Measurements from ENCODE around the gene MTHFD2L. TPM values are rescaled to one million over a fixed set of nuclear protein-coding genes. Genes with fewer than 3 reads are reported as not detected.

The MTHFD2L gene
- total and polyA plus RNA-seq, 10 of the 15 experiments (the other 5 are each of a cell fraction or from before 2014, with no cell fraction given), result 4.8 to 25.4 (median 14.4) TPM

DNA sequence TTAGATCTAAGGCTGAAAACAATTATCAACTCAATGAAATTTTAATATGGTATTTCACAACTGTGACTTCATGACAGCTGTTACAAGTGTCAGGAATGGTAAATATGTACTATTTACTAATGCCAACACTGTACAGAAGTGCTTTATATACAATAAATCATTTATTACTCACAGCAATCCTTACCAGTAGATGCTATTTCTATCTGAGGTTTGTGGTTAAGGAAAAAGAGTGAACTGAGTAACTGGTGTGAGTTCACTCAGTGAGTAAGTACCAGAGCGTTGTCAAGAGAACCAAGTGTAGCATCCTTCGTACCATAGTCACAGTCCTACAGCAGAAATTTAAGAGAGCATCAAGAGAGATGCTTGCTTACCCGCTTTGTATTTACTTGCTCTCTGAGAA lies 23.3 kb downstream of the MTHFD2L start:
- FAIRE-seq, result no peak
- 53% methylated on average over 3 of the region's 3 CpGs for WGBS (ENCODE audit: insufficient coverage, insufficient replicate concordance, low lambda C conversion rate, missing lambda C conversion rate)
- ChIA-PET RAD21 (ENCODE audit: unreplicated experiment) (no interaction called here), CTCF (interaction anchor here (1.1 to 2.3 kb wide), 3 partner anchors 8 to 131 kb away, joined by 3 to 15 read pairs (median 3); no protein-coding TSS in a partner anchor), POLR2A (no interaction called here), SMC1A (ENCODE audit: uncharacterized antibody, unreplicated experiment) (interaction anchor here (0.8 to 1.7 kb wide), 4 partner anchors 8 to 25 kb away, joined by 3 to 7 read pairs (median 4); no protein-coding TSS in a partner anchor)
- peak; percentile 41; the same call in 2 of the 3 replicates for ATAC-seq
- no peaks in the 10 kb centered on the region for H3K79me2 ChIP-seq (ENCODE audit: control insufficient read depth, insufficient read depth, low read length)
- intact Hi-C loops (cut with micrococcal nuclease; ENCODE audit: unreplicated experiment) (no loop called here), in situ Hi-C loops (cut with MboI) (no loop called here)
- H3K4me1 ChIP-seq (ENCODE audit: control insufficient read depth, insufficient read depth, low read length), result no peaks in the 10 kb centered on the region
- TF ChIP-seq PML (IDR thresholded peaks at IDR 0.05; ENCODE audit: low read length) (no peak), ZNF622 (IDR thresholded peaks at IDR 0.05) (no peak), TBL1XR1 (IDR thresholded peaks at IDR 0.05; ENCODE audit: low read depth, low read length) (no peak), RUNX3 (IDR thresholded peaks at IDR 0.05; ENCODE audit: low read length) (peak; percentile 31; the same call in 1 of the 2 replicates), ZNF24 (IDR thresholded peaks at IDR 0.05) (no peak)
- H4K20me1 ChIP-seq (ENCODE audit: control insufficient read depth, insufficient read depth), result no peaks in the 10 kb centered on the region
- H3K9me3 ChIP-seq (replicated peaks; ENCODE audit: control insufficient read depth, insufficient read depth, low read length), result no peaks in the 10 kb centered on the region
- no peak overlapping the region for H3K27ac ChIP-seq (ENCODE audit: control insufficient read depth, insufficient read depth)
- H3K4me3 ChIP-seq, result no peak overlapping the region
- H3K36me3 ChIP-seq (ENCODE audit: control insufficient read depth in 2 of 2, insufficient read depth in 2 of 2, low read length in 1 of 2), result no peaks in the 10 kb centered on the region
- H3K4me2 ChIP-seq (ENCODE audit: control insufficient read depth, insufficient read depth), result no peak overlapping the region
- no TSS peak for BruUV-seq (replicated peaks)
- H2AFZ ChIP-seq (ENCODE audit: control insufficient read depth, low read depth, low read length), result no peak overlapping the region
- H3K27me3 ChIP-seq (replicated peaks in 1 of 2; ENCODE audit: control insufficient read depth in 2 of 2, insufficient read depth in 2 of 2, low read length in 1 of 2), result no peaks in the 10 kb centered on the region
- H3K9ac ChIP-seq (ENCODE audit: control insufficient read depth, insufficient read depth, low read length), result no peak overlapping the region
- DNase-seq (ENCODE audit: low read depth, low spot score), result no peak

DNA sequence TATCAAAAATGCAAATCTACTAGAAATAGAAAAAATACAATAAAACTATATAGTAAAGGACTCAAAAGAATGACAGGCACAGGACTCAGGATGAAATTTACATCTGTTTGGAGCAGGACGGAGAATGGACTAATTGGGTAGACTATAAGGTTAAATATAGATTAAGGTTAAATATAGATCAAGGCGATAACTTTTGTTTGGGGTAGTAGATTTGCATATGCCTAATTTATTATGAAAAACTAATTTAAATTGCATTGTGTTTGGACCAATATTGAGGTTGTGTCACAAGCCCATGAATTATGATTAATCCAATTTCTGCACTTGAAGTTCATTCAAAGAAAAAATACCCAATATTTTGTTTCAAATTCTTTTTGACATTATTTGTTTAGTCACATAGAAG lies 31.0 kb downstream of the MTHFD2L start:
- no peak for ATAC-seq
- 30% methylated on average over 2 of the region's 2 CpGs for WGBS (ENCODE audit: insufficient coverage, insufficient replicate concordance, low lambda C conversion rate, missing lambda C conversion rate)
- Histone ChIP-seq H3K4me3 (no peak overlapping the region), H3K36me3 (ENCODE audit: control insufficient read depth in 2 of 2, insufficient read depth in 2 of 2, low read length in 1 of 2) (no peaks in the 10 kb centered on the region), H3K4me2 (ENCODE audit: control insufficient read depth, insufficient read depth) (no peak overlapping the region), H2AFZ (ENCODE audit: control insufficient read depth, low read depth, low read length) (no peak overlapping the region), H3K4me1 (ENCODE audit: control insufficient read depth, insufficient read depth, low read length) (no peaks in the 10 kb centered on the region), H3K27me3 (replicated peaks in 1 of 2; ENCODE audit: control insufficient read depth in 2 of 2, insufficient read depth in 2 of 2, low read length in 1 of 2) (no peaks in the 10 kb centered on the region), H3K9me3 (replicated peaks; ENCODE audit: control insufficient read depth, insufficient read depth, low read length) (no peaks in the 10 kb centered on the region), H4K20me1 (ENCODE audit: control insufficient read depth, insufficient read depth) (no peaks in the 10 kb centered on the region), H3K9ac (ENCODE audit: control insufficient read depth, insufficient read depth, low read length) (no peak overlapping the region), H3K79me2 (ENCODE audit: control insufficient read depth, insufficient read depth, low read length) (no peaks in the 10 kb centered on the region), H3K27ac (ENCODE audit: control insufficient read depth, insufficient read depth) (no peak overlapping the region)
- CTCF ChIA-PET, result interaction anchor here (0.6 to 4.2 kb wide), 34 partner anchors 8 to 1289 kb away, joined by 3 to 67 read pairs (median 5); partner anchors contain the start of gene EPGN
- POLR2A ChIA-PET, result interaction anchor here (0.6 to 0.7 kb wide), 3 partner anchors 38 to 506 kb away, joined by 3 to 5 read pairs (median 4); no protein-coding TSS in a partner anchor
- no peak for FAIRE-seq
- intact Hi-C loops (cut with micrococcal nuclease; ENCODE audit: unreplicated experiment), result loop anchor here (1.0 to 5.0 kb wide), 4 partner anchors 40 to 488 kb away; no protein-coding TSS in a partner anchor
- SMC1A ChIA-PET (ENCODE audit: uncharacterized antibody, unreplicated experiment), result interaction anchor here (0.6 to 3.3 kb wide), 23 partner anchors 9 to 482 kb away, joined by 3 to 40 read pairs (median 4); partner anchors contain the start of gene EPGN
- no peak for DNase-seq (ENCODE audit: low read depth, low spot score)
- no TSS peak for BruUV-seq (replicated peaks)
- RAD21 ChIA-PET (ENCODE audit: unreplicated experiment), result interaction anchor here (0.6 to 3.0 kb wide), 19 partner anchors 10 to 703 kb away, joined by 3 to 39 read pairs (median 5); partner anchors contain the start of gene EPGN
- in situ Hi-C loops (cut with MboI), result no loop called here
- TF ChIP-seq, protein P1, sequence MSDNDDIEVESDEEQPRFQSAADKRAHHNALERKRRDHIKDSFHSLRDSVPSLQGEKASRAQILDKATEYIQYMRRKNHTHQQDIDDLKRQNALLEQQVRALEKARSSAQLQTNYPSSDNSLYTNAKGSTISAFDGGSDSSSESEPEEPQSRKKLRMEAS (IDR thresholded peaks at IDR 0.05; ENCODE audit: low read depth, low read length), result no peak
- TF ChIP-seq, protein P2, sequence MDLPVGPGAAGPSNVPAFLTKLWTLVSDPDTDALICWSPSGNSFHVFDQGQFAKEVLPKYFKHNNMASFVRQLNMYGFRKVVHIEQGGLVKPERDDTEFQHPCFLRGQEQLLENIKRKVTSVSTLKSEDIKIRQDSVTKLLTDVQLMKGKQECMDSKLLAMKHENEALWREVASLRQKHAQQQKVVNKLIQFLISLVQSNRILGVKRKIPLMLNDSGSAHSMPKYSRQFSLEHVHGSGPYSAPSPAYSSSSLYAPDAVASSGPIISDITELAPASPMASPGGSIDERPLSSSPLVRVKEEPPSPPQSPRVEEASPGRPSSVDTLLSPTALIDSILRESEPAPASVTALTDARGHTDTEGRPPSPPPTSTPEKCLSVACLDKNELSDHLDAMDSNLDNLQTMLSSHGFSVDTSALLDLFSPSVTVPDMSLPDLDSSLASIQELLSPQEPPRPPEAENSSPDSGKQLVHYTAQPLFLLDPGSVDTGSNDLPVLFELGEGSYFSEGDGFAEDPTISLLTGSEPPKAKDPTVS (IDR thresholded peaks at IDR 0.05; ENCODE audit: low read depth, low read length), result no peak
- TF ChIP-seq MYB (IDR thresholded peaks at IDR 0.05; ENCODE audit: borderline replicate concordance, low read depth, low read length) (no peak), RUNX3 (IDR thresholded peaks at IDR 0.05; ENCODE audit: low read length) (no peak), TCF12 (IDR thresholded peaks at IDR 0.05; ENCODE audit: low read depth, low read length) (no peak), CEBPB (IDR thresholded peaks at IDR 0.05; ENCODE audit: borderline replicate concordance in 1 of 2, low read depth in 2 of 2, low read length in 2 of 2) (no peak), EGR1 (IDR thresholded peaks at IDR 0.05; ENCODE audit: borderline replicate concordance in 1 of 2, low read depth in 2 of 2, low read length in 2 of 2) (no peak), PAX8 (IDR thresholded peaks at IDR 0.05) (no peak), NRF1 (conservative IDR thresholded peaks at IDR 0.05; ENCODE audit: low read depth, low read length) (no peak), ASH2L (IDR thresholded peaks at IDR 0.05; ENCODE audit: borderline replicate concordance, low read depth) (no peak)
- TF ChIP-seq, protein P3, sequence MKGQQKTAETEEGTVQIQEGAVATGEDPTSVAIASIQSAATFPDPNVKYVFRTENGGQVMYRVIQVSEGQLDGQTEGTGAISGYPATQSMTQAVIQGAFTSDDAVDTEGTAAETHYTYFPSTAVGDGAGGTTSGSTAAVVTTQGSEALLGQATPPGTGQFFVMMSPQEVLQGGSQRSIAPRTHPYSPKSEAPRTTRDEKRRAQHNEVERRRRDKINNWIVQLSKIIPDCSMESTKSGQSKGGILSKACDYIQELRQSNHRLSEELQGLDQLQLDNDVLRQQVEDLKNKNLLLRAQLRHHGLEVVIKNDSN (IDR thresholded peaks at IDR 0.05; ENCODE audit: borderline replicate concordance, extremely low read length, insufficient read depth, low read depth, low read length), result no peak
